Activated T-helper 2 cell treated with anti-CD3 and anti-CD28 coated beads, Interferon-gamma antibody, Interleukin-2, Interleukin-4, amounts not matched to agents 10 μg/mL and 5 μg/mL and 100 μg/mL, durations not matched to agents 14 hours and 24 hours and 36 hours (primary cell): Measurements from ENCODE around the gene RASD1. TPM values are rescaled to one million over a fixed set of nuclear protein-coding genes. Genes with fewer than 3 reads are reported as not detected.
A peak's percentile ranks its signal among the peaks of the same experiment; 100 is the strongest.
"Not testable (repeated sequence)": the region's sequence is repeated elsewhere in the genome, so short reads cannot be mapped to it uniquely, and the experiment has no call there.

Source experiments
- DNase-seq: peaks from one replicate; pipeline ENCODE4 v3.0.0; 2021; ENCODE audit warnings: low spot score
- H3K27ac Mint-ChIP-seq: one replicate; pipeline ENCODE4 v1.8.0; 2021; ENCODE audit warnings: mixed read lengths
- H3K27me3 Mint-ChIP-seq: one replicate; pipeline ENCODE4 v1.8.0; 2021; ENCODE audit warnings: low read depth, mixed read lengths
- H3K36me3 Mint-ChIP-seq: one replicate; pipeline ENCODE4 v1.8.0; 2021; ENCODE audit warnings: low read depth, mixed read lengths
- H3K4me1 Mint-ChIP-seq: one replicate; pipeline ENCODE4 v1.8.0; 2021; ENCODE audit warnings: low read depth, mixed read lengths
- H3K4me3 Mint-ChIP-seq: one replicate; pipeline ENCODE4 v1.8.0; 2021; ENCODE audit warnings: low read depth, mild to moderate bottlenecking, moderate library complexity, mixed read lengths
- H3K9me3 Mint-ChIP-seq: one replicate; pipeline ENCODE4 v1.8.0; 2021; ENCODE audit warnings: mixed read lengths
- intact Hi-C: fragments of 100-400 bp; cut with micrococcal nuclease; formaldehyde crosslinking; loops from one replicate; pipeline ENCODE4 v1.15.1; 2023
- total RNA-seq: library from RNA; stranded (reverse); gene quantifications from 2 replicates; pipeline ENCODE4 v1.2.3, GENCODE V29; 2022

RASD1 gene
- total RNA-seq, 1 donor from 2014 or later = 4.9 TPM

GRCh38 chr17:17479209-17479608 lies 17.0 kb downstream of the RASD1 start:
- intact Hi-C loops = loop anchor here (5.0 kb wide), 1 partner anchor 177 kb away; the partner anchor contains the start of gene NT5M
- no peak overlapping the region for H3K4me3 Mint-ChIP-seq
- no peaks in the 10 kb centered on the region for H3K27me3 Mint-ChIP-seq

GRCh38 chr17:17476865-17477467 lies 19.2 kb downstream of the RASD1 start, which contains the start of gene MED9:
TSS of gene MED9 (plus strand) at chr17:17477000. CDS start at chr17:17477042, 42 bp downstream.
- peaks cover 8% of the 10 kb centered on the region for H3K27me3 Mint-ChIP-seq
- peak within 1 kb of the TSS; percentile 79 for H3K27ac Mint-ChIP-seq
- H3K36me3 Mint-ChIP-seq = peaks cover 8% of the 10 kb centered on the region
- intact Hi-C loops = loop anchor here (2.0 to 5.0 kb wide), 2 partner anchors 20 to 175 kb away; partner anchors contain the start of genes NT5M and RASD1
- H3K9me3 Mint-ChIP-seq = no peaks in the 10 kb centered on the region
- peak; percentile 90 for DNase-seq
- H3K4me1 Mint-ChIP-seq = peaks cover 32% of the 10 kb centered on the region
- peak within 1 kb of the TSS; percentile 90 for H3K4me3 Mint-ChIP-seq

More at GRCh38 chr17:17479209-17479608, 17.0 kb downstream of the RASD1 start:
- DNase-seq = no peak
- Mint-ChIP-seq H3K36me3 (peaks cover 16% of the 10 kb centered on the region), H3K27ac (no peak overlapping the region), H3K4me1 (peaks cover 41% of the 10 kb centered on the region), H3K9me3 (no peaks in the 10 kb centered on the region)

- H3K27me3 Mint-ChIP-seq = peaks cover 10% of the 10 kb centered on the region
- intact Hi-C loops = no loop called here
Observed at GRCh38 chr17:17474341-17474740, 21.9 kb downstream of the RASD1 start.

GRCh38 chr17:17472333-17472920 lies 23.8 kb downstream of the RASD1 start:
- Mint-ChIP-seq H3K27me3 (peaks cover 17% of the 10 kb centered on the region), H3K9me3 (no peaks in the 10 kb centered on the region), H3K36me3 (no peaks in the 10 kb centered on the region), H3K4me3 (no peak overlapping the region), H3K4me1 (peaks cover 4% of the 10 kb centered on the region), H3K27ac (no peak overlapping the region)
- no peak for DNase-seq
- intact Hi-C loops = no loop called here

More at GRCh38 chr17:17474341-17474740, 21.9 kb downstream of the RASD1 start:
- Mint-ChIP-seq H3K4me3 (no peak overlapping the region), H3K9me3 (no peaks in the 10 kb centered on the region), H3K27ac (no peak overlapping the region), H3K4me1 (peaks cover 17% of the 10 kb centered on the region), H3K36me3 (no peaks in the 10 kb centered on the region)
- DNase-seq = no peak

- H3K36me3 Mint-ChIP-seq = no peaks in the 10 kb centered on the region
- no peak overlapping the region for H3K4me3 Mint-ChIP-seq
- no peak overlapping the region for H3K27ac Mint-ChIP-seq
- peaks cover 21% of the 10 kb centered on the region for H3K27me3 Mint-ChIP-seq
- no peak for DNase-seq
- H3K4me1 Mint-ChIP-seq = no peaks in the 10 kb centered on the region
- intact Hi-C loops = no loop called here
- H3K9me3 Mint-ChIP-seq = no peaks in the 10 kb centered on the region
Observed at GRCh38 chr17:17469996-17470395, 26.2 kb downstream of the RASD1 start.

GRCh38 chr17:17469358-17469757 lies 26.8 kb downstream of the RASD1 start:
- intact Hi-C loops = no loop called here
- Mint-ChIP-seq H3K27me3 (peaks cover 25% of the 10 kb centered on the region), H3K36me3 (no peaks in the 10 kb centered on the region), H3K27ac (no peak overlapping the region), H3K4me1 (no peaks in the 10 kb centered on the region), H3K9me3 (no peaks in the 10 kb centered on the region), H3K4me3 (no peak overlapping the region)
- DNase-seq = no peak

GRCh38 chr17:17468217-17469010 lies 27.8 kb downstream of the RASD1 start:
- no peaks in the 10 kb centered on the region for H3K9me3 Mint-ChIP-seq
- H3K4me3 Mint-ChIP-seq = no peak overlapping the region
- no peak for DNase-seq
- no peaks in the 10 kb centered on the region for H3K4me1 Mint-ChIP-seq
- intact Hi-C loops = no loop called here
- peaks cover 25% of the 10 kb centered on the region for H3K27me3 Mint-ChIP-seq
- H3K36me3 Mint-ChIP-seq = no peaks in the 10 kb centered on the region
- no peak overlapping the region for H3K27ac Mint-ChIP-seq

GRCh38 chr17:17467720-17468119 lies 28.5 kb downstream of the RASD1 start:
- no peaks in the 10 kb centered on the region for H3K36me3 Mint-ChIP-seq
- intact Hi-C loops = no loop called here
- no peak overlapping the region for H3K27ac Mint-ChIP-seq
- H3K4me1 Mint-ChIP-seq = no peaks in the 10 kb centered on the region
- DNase-seq = no peak
- H3K9me3 Mint-ChIP-seq = no peaks in the 10 kb centered on the region
- peaks cover 18% of the 10 kb centered on the region for H3K27me3 Mint-ChIP-seq
- no peak overlapping the region for H3K4me3 Mint-ChIP-seq

GRCh38 chr17:17467016-17467415 lies 29.2 kb downstream of the RASD1 start:
- no peak for DNase-seq
- intact Hi-C loops = no loop called here
- no peaks in the 10 kb centered on the region for H3K4me1 Mint-ChIP-seq
- no peaks in the 10 kb centered on the region for H3K9me3 Mint-ChIP-seq
- H3K27ac Mint-ChIP-seq = no peak overlapping the region
- H3K36me3 Mint-ChIP-seq = no peaks in the 10 kb centered on the region
- no peak overlapping the region for H3K4me3 Mint-ChIP-seq
- H3K27me3 Mint-ChIP-seq = peaks cover 17% of the 10 kb centered on the region

GRCh38 chr17:17466511-17466910 lies 29.7 kb downstream of the RASD1 start:
- intact Hi-C loops = no loop called here
- Mint-ChIP-seq H3K4me1 (no peaks in the 10 kb centered on the region), H3K9me3 (no peaks in the 10 kb centered on the region), H3K27me3 (peaks cover 17% of the 10 kb centered on the region), H3K4me3 (no peak overlapping the region), H3K27ac (no peak overlapping the region), H3K36me3 (no peaks in the 10 kb centered on the region)
- DNase-seq = no peak

- H3K4me3 Mint-ChIP-seq, H3K9me3 Mint-ChIP-seq, intact Hi-C loops, H3K36me3 Mint-ChIP-seq, H3K27ac Mint-ChIP-seq, H3K4me1 Mint-ChIP-seq, DNase-seq: not testable (repeated sequence)
- H3K27me3 Mint-ChIP-seq = peaks cover 15% of the 10 kb centered on the region
Observed at GRCh38 chr17:17465878-17466277, 30.3 kb downstream of the RASD1 start.

- intact Hi-C loops = no loop called here
- Mint-ChIP-seq H3K4me3 (no peak overlapping the region), H3K36me3 (no peaks in the 10 kb centered on the region), H3K27me3 (peaks cover 15% of the 10 kb centered on the region), H3K4me1 (no peaks in the 10 kb centered on the region), H3K9me3 (peaks cover 8% of the 10 kb centered on the region), H3K27ac (no peak overlapping the region)
- no peak for DNase-seq
Observed at GRCh38 chr17:17463821-17464220, 32.4 kb downstream of the RASD1 start.
